GM21717 (cell line): ENCODE measurements around the gene MPPED1.

ENCODE experiments used
- ATAC-seq: cut with Tn5 transposase; IDR thresholded peaks from one replicate; pipeline ENCODE4 v1.9.1; 2021; ENCODE audit warnings: mild to moderate bottlenecking, moderate library complexity; ENCODE audit not compliant: unreplicated experiment

MPPED1 gene

GRCh38 chr22:43514476-43515157 lies 102.8 kb downstream of the MPPED1 start:
- ATAC-seq = no peak

DNA sequence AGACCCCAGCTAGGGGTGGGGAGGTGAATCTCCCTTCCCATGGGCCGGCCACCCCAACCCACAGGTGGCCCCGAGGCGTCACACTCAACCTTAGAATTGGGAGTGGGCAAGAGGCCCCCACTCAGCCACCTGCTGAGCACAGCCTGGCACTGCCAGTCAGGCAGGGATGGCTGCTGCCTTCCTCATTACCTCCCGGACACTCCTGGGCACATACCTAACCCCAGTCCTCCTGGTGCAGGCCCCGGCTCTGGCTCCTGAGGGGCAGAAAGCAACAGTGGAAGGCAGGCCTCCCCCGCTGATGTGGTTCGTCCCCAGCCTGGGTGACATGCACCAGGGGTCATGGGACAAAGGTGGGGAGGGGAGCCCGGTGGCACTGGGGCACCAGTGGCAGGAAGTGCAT lies 103.6 kb downstream of the MPPED1 start:
- ATAC-seq = no peak

GRCh38 chr22:43515902-43516301 lies 104.1 kb downstream of the MPPED1 start:
- ATAC-seq = no peak

DNA sequence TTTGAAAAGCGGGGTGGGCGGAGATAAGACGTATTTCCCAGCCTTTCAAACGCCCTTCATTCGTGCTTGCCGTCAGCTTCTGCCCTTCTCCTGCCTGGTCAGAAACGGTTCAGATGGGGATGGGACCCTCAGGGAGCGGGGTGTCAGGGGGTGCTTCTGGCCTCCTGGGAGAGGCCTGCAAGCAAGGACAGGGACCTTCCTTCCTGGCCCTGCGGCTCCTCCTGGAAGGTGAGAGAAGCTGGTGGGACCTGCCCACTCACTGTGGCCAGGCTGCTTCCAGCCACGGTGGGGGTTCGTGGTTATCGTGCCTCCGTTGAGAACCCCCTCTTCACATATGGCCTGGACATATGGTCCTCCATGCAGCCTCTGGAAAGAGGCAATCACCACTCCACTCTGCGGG lies 104.6 kb downstream of the MPPED1 start:
- no peak for ATAC-seq

GRCh38 chr22:43516996-43517635 lies 105.3 kb downstream of the MPPED1 start:
- ATAC-seq = no peak

GRCh38 chr22:43520632-43521039 lies 108.8 kb downstream of the MPPED1 start:
- ATAC-seq = no peak

DNA sequence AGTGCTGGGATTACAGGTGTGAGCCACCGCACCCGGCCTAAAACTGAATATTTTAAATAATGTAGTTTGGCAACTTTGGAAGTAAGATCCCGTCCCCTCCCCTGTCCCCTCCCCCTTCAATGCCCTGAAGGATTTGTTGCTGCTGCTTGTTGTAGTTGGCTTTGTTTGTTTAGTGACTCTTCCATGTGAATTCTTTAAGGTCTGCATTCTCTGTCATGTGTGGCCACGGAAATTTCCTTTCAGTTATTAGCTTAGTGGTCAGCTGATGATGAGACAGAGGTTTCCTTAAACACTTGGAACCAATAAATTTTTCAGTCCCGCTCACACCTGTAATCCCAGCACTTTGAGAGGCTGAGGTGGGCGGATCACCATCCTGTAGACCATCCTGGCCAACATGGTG lies 109.9 kb downstream of the MPPED1 start:
- no peak for ATAC-seq

DNA sequence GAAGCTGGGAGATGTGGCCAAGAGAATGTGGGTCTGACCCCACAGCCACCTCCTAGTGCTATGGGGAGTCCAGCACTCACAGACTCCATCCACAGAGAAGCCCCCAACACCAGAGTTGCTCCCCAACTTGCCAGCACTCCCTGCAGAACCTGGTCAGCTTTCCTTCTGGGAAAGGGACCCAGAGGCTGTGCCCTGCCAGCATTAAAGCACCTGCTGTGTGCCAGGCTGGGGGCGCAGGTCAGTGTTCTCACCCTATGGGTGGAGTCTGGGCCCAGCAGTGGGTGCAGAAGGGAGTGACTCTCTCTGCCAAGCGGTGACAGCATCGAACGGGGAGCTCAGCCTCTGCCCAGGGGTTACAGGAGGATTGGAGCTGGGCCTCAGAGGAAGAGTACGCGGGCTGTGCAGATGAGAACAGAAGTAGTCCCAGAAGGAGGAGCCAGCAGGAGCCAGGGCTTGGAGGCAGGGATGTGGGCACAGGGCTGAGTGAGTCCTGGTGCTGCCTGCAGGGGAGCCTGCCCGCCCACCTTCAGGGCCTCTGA lies 114.4 kb downstream of the MPPED1 start:
- ATAC-seq = no peak

- no peak for ATAC-seq
Measured at GRCh38 chr22:43526946-43527345, 115.1 kb downstream of the MPPED1 start.

DNA sequence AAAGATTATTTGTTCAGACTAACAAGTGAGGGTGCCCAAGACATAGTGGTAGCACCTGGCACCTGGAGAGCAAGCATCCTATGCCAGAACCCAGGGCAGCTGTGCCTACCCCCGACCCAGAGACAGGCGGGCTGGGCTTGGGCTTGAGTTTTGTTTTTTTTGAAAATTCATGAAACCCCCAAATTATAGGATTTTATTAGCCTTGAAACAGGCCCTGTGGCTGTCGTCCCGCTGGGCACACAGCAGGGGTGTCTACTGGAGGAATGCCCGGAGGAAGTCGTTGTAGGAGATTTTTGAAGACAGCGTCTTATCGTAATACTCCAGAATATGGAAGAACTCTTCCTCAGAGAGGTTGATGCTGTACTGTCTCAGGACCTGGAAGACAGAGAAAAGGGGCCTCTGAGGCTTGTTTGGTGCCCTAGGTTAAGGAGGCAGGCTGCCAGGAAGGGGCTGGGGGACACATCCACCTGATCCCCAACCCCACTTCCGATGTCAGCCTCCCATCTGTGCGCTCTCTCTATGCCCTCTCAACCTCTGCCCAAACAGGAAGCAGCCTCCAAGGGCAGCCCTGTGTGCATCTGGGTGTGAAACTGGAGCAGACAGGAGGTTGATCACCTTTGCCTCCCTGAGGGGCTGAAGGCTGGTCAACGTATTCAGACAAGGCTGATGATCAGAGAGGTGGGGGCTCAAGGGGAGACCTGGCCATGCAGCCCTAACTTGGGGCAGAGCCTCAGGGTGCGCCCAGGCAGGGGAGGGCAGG lies 117.0 kb downstream of the MPPED1 start:
- no peak for ATAC-seq

GRCh38 chr22:43529461-43529860 lies 117.6 kb downstream of the MPPED1 start:
- ATAC-seq = no peak

GRCh38 chr22:43529934-43530333 lies 118.1 kb downstream of the MPPED1 start:
- no peak for ATAC-seq

GRCh38 chr22:43530349-43531201 lies 118.8 kb downstream of the MPPED1 start:
- no peak for ATAC-seq

DNA sequence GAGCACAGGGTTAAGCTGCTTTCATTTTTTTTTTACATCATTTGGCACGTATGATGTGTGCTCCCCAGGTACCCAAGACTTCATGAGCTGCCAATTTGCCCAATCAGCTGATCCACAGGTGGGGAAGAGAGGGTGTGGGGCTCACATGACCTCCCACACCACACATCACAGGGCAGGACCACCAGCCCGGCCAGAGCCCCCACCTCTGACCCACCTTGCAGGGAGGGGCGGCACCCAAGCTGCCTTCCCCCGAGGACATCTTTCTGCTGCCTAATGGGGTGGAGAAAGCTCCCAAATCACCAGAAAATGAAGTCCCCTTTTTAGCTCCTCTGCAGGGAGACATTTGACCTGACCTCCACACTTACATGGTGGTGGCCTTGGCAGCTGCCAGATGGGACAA lies 119.8 kb downstream of the MPPED1 start:
- no peak for ATAC-seq

DNA sequence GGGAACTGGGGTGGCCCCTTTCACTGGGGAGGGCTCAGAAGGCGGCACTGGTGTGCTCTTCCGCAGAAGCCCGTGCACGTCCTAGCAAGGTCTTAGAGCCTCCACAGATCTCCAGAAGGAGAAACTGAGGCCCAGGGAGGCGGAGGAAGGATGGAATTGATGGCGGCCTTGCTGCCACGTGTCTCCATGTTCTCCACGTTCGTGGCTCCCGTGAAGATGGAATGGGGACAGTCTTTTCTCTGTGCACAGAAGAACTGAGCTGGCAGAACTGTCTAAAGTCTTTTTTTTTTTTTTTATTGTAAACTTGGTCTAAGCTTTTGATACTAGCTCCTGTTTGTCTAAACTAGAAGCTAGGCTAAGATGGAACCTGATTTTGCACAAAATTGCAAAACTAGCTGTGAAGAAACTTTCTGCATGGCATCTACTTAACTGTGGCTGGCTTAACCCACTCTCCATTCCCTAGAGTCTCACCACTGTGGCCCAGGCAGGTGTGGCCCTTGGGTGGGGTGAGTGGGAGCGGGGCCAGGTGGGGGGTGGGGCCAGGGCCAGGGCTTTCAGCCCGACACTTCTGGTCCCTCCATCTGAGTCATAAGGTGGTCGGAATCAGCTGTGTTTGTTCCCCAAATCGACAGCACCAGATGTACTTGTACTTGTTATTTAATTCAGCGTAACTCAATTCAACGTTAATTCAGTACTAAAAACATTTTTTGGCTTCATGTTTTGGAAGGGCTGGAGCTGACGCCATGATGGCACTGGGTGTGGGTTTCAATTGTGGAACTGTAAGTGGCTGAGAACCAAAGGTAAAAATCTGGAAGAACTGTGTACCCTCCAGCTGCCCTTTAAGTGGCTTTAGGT lies 120.7 kb downstream of the MPPED1 start:
- no peak for ATAC-seq

DNA sequence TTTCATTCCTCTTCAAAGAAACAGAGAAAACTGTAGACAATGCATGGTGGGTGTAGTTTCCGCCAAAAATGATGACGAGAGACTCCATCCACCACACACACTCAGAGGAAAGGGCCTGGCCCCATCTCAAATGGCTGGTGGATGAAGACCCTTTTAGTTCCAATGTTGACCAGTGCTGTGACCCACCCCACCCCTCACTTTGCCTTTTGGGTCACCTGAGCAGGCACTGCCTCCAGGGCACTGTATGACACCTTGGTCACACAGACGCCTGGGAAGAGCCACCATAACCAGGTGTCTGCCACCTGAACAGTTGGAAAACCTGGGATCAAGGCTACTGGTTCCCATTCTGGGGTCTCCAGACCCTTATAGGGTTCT lies 121.3 kb downstream of the MPPED1 start:
- ATAC-seq = no peak

DNA sequence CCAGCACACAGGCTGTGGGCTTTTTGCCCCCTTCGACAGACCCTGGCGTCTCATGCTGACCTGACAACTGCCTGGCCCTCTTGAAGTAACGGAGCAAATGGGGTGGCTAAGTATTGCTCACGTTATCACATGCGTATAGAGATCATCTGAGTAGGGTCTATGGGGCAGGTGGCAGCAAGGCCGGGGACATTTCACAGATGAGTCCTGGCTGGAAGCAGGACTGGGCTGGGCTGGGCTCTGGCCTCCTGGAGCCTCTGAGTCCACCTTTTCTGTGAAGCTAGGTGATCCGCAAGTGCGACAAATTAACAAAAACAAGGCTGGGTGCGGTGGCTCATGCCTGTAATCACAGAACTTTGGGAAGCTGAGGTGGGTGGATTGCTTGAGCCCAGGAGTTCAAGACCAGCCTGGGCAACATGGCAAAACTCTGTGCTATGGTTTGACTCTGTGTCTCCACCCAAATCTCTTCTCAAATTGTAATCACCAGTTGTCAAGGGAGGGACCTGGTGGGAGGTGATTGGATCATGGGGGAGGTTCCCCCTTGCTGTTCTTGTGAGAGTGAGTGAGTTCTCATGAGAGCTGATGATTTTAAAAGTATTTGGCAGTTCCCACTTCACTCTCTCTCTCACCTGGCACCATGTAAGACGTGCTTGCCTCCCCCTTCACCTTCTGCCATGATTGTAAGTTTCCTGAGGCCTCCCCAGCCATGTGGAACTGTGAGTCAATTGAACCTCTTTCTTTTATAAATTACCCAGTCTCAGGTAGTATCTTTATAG lies 122.0 kb downstream of the MPPED1 start:
- ATAC-seq = no peak

DNA sequence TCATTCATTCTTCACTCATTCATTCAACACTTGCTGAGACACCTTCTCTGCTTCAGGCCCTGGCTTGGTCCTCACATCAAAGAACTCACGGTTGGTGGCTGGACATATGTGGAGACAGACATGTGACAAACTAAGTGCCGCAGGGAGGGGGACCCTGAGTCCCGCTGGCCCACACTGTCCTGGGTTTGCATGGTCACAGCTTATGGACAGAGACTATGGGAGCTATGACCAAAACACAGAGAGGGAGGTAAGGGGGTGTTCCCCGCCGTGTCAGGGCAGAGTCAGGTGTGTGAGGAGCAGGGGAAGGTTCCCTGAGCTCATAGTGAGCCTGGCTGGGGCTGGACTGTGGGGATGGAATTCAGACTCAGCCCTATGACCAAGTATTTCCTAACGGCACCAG lies 123.1 kb downstream of the MPPED1 start:
- no peak for ATAC-seq

DNA sequence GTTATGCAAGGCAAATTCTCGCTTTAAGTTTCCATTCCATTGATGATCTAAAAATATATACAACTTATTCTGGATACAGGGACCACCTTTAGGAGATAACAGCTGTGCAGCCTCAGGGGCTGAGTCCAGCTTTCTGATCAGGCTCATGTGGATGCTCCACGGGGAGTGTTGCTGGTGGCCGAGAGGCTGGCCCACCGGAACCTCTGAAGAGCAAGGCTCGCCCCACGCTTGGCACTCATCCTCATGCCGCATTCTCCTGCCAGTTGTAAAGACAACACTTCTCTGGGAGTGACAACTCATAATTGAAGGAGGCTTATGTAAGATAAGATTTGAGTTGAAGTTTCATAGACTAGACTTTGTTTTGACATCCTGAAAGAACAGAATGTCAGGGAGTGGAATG lies 123.5 kb downstream of the MPPED1 start:
- ATAC-seq = no peak
